Type B pancreatic cell (in vitro differentiated cells): Measurements from ENCODE around the gene P3H3. TPM values are rescaled to one million over a fixed set of nuclear protein-coding genes. Genes with fewer than 3 reads are reported as not detected.

Experiments used
- DNase-seq: peaks from one replicate; pipeline ENCODE4 v3.0.0; 2021; ENCODE audit warnings: mixed read lengths; ENCODE audit not compliant: unreplicated experiment; ENCODE audit errors: extremely low spot score
- H3K27ac Mint-ChIP-seq: 2 replicates; pipeline ENCODE4 v1.8.0; 2021; ENCODE audit warnings: mild to moderate bottlenecking, mixed read lengths
- H3K27me3 Mint-ChIP-seq: 2 replicates; pipeline ENCODE4 v1.8.0; 2021; ENCODE audit warnings: mixed read lengths
- H3K36me3 Mint-ChIP-seq: 2 replicates; pipeline ENCODE4 v1.8.0; 2021; ENCODE audit warnings: mixed read lengths
- H3K4me1 Mint-ChIP-seq: one replicate; pipeline ENCODE4 v1.8.0; 2021; ENCODE audit warnings: mixed read lengths; ENCODE audit not compliant: unreplicated experiment
- H3K4me3 Mint-ChIP-seq: 2 replicates; pipeline ENCODE4 v1.8.0; 2021; ENCODE audit warnings: mild to moderate bottlenecking, mixed read lengths
- H3K9me3 Mint-ChIP-seq: 2 replicates; pipeline ENCODE4 v1.8.0; 2021; ENCODE audit warnings: mixed read lengths
- total RNA-seq: library from RNA; stranded (reverse); gene quantifications from 2 replicates; pipeline ENCODE4 v1.2.1, GENCODE V29; 2021; ENCODE audit warnings: low replicate concordance
- TF ChIP-seq, protein P1 (sequence below): fragments of 200-600 bp; sonication (generic); conservative IDR thresholded peaks from 2 replicates; pipeline ENCODE4 v1.5.0; 2021; ENCODE audit warnings: antibody characterized with exemption, mild to moderate bottlenecking

Gene P3H3
- total RNA-seq, 1 donor from 2014 or later, result 66.0 TPM

DNA sequence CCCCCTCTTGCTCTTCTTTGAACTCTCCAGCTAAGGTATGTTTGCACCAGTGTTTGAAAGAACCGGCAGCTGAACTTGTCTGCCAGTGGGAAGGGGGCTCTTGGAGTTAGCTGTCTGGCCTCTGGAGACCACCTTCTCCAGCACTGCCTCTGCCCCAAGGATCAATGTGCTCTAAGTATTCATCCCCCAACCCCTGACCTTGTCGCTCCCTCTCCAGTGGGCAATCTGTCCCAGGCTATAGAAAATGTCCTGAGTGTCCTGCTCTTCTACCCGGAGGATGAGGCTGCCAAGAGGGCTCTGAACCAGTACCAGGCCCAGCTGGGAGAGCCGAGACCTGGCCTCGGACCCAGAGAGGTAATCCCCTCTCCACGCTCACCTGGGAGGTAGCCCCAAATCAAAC is 2.8 kb downstream of the P3H3 start:
- no peak overlapping the region for H3K27ac Mint-ChIP-seq
- H3K4me1 Mint-ChIP-seq, result peaks cover 10% of the 10 kb centered on the region
- DNase-seq, result no peak
- H3K4me3 Mint-ChIP-seq, result peak overlapping the region; percentile 79
- H3K36me3 Mint-ChIP-seq, result peaks cover 22% of the 10 kb centered on the region
- H3K9me3 Mint-ChIP-seq, result no peaks in the 10 kb centered on the region
- TF ChIP-seq, protein P1, sequence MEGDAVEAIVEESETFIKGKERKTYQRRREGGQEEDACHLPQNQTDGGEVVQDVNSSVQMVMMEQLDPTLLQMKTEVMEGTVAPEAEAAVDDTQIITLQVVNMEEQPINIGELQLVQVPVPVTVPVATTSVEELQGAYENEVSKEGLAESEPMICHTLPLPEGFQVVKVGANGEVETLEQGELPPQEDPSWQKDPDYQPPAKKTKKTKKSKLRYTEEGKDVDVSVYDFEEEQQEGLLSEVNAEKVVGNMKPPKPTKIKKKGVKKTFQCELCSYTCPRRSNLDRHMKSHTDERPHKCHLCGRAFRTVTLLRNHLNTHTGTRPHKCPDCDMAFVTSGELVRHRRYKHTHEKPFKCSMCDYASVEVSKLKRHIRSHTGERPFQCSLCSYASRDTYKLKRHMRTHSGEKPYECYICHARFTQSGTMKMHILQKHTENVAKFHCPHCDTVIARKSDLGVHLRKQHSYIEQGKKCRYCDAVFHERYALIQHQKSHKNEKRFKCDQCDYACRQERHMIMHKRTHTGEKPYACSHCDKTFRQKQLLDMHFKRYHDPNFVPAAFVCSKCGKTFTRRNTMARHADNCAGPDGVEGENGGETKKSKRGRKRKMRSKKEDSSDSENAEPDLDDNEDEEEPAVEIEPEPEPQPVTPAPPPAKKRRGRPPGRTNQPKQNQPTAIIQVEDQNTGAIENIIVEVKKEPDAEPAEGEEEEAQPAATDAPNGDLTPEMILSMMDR, result no peak
- peaks cover 15% of the 10 kb centered on the region for H3K27me3 Mint-ChIP-seq

DNA sequence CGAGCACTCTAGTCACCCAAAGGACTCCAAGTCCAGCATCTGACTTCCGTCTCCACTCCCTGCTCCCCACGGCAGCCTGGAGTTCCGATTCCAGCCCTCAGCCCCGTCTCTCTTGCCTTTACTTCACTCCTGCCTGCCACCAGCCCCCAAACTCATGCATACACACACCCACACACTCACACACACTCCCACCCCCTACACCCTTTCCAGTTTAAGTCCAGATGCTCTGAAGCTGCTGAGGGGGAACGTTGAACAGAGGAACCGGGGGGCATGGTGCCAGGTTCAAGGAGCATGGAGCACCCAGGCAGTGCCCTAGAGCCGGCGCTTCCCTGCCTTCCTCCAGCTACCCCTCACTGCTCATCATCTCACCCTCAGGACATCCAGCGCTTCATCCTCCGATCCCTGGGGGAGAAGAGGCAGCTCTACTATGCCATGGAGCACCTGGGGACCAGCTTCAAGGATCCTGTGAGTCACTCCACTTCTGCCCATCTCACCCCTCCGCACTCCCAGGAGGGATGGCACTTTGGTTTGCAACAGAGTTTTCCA is 3.3 kb downstream of the P3H3 start:
- no peaks in the 10 kb centered on the region for H3K9me3 Mint-ChIP-seq
- no peak overlapping the region for H3K27ac Mint-ChIP-seq
- peaks cover 10% of the 10 kb centered on the region for H3K4me1 Mint-ChIP-seq
- peaks cover 25% of the 10 kb centered on the region for H3K36me3 Mint-ChIP-seq
- H3K4me3 Mint-ChIP-seq, result peak overlapping the region; percentile 48
- H3K27me3 Mint-ChIP-seq, result peaks cover 15% of the 10 kb centered on the region
- TF ChIP-seq, protein P1, result no peak
- no peak for DNase-seq

DNA sequence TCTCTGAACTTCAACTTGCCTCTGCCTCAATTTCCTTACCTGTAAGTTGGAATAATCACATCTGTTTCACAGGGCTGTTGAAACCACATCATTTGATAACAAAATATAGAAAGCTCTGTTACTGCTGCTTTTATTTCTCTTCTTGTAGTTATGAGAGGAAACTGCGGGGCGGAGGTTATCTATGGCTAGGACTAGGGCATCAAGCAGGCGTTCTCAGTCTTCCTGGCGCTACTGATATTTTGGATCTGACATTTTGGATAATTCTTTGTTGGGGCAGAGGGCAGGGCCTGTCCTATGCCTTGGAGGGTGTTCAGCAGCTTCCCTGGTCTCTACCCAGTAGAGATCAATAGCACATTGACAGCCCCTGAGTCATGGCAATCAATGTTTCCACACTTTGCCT is 3.9 kb downstream of the P3H3 start:
- Mint-ChIP-seq H3K9me3 (no peaks in the 10 kb centered on the region), H3K4me3 (peak overlapping the region; percentile 48), H3K27ac (no peak overlapping the region), H3K36me3 (peaks cover 25% of the 10 kb centered on the region), H3K4me1 (peaks cover 9% of the 10 kb centered on the region), H3K27me3 (peaks cover 15% of the 10 kb centered on the region)
- TF ChIP-seq, protein P1, result no peak
- no peak for DNase-seq

DNA sequence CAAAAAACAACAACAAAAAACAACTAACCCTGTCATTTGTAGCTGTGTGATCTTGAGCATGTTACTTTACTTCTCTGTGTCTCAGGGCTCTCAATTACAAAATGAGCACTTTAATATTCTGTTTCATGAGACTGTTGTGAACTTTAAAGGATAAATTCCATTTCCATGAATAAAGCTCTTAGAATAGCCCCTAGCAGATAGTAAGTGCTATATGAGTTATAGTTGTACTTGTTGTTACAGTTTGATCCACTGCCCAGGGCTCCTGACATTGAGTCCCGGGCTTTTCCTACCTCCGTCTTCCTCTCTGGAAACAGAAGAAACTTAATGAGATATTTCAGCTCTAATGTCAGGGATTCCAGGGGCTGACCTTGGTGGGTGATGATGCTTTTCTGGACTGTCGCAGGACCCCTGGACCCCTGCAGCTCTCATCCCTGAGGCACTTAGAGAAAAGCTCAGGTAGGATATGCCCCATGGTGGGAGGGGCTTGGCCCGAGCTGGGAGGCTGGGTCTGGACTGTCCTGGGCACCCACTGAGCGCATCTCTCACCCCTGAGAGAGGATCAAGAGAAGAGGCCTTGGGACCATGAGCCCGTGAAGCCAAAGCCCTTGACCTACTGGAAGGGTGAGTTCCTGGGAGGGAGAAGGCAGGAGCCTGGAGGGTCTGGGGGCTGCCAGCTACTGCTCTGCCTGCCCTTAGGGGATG is 5.1 kb downstream of the P3H3 start:
- peaks cover 29% of the 10 kb centered on the region for H3K36me3 Mint-ChIP-seq
- H3K4me1 Mint-ChIP-seq, result no peaks in the 10 kb centered on the region
- TF ChIP-seq, protein P1, result no peak
- no peaks in the 10 kb centered on the region for H3K9me3 Mint-ChIP-seq
- DNase-seq, result no peak
- H3K27ac Mint-ChIP-seq, result no peak overlapping the region
- H3K27me3 Mint-ChIP-seq, result peaks cover 7% of the 10 kb centered on the region
- H3K4me3 Mint-ChIP-seq, result no peak overlapping the region

DNA sequence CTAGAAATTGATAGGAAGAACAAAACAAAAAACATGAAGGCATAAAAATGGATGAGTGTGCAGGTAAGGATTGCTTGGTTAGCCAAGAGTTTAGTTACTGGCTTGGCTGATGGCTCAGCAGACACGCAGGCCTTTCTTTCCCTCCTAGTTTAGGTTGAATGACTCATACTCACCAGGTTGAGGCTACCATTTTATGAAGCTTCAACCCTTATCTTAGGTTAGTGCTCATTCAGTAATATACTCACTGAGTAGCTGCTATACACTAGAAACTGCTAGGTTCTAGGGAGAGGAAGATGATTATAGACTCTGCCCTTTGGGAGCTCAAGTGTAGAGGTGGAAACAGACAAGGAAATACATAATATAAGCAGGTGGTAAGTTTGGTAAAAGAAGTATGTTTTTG is 6.0 kb downstream of the P3H3 start:
- H3K9me3 Mint-ChIP-seq, result no peaks in the 10 kb centered on the region
- H3K36me3 Mint-ChIP-seq, result peaks cover 31% of the 10 kb centered on the region
- TF ChIP-seq, protein P1, result no peak
- DNase-seq, result no peak
- no peaks in the 10 kb centered on the region for H3K4me1 Mint-ChIP-seq
- H3K4me3 Mint-ChIP-seq, result no peak overlapping the region
- peaks cover 3% of the 10 kb centered on the region for H3K27me3 Mint-ChIP-seq
- no peak overlapping the region for H3K27ac Mint-ChIP-seq
